NCI-H187 (cell line): Measurements from ENCODE around the gene KLHDC4.

Source experiments
- DNase-seq, 2 experiments: peaks; one replicate each; lab custom pipeline; 2025; lab: John Stamatoyannopoulos, UW

The KLHDC4 gene

DNA sequence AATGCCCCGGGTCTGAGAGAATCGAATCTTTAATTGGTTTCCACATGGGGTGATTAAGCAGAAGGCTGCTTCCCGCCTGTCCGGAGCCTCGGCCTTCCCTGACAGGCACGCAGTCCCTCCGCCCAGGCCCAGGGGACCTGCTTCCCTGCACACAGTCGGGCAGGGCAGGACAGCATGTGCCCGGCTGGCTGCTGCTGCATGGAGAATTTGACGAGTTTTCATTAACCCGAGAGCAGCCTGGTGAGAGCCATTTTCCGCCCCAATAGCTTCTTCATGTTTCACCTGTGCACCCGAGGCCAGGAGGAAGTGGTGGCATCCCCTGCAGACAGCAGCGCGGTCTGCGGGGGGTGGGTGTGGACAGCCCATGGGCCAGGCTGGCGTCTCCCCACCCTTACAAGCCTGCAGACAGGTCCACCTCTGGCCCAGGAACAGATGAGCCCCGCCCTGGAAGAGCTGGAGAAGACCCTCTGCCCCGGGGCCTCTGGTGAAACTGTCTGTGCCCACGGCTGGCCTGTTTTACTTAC is 67.0 kb downstream of the KLHDC4 start:
- no peak for DNase-seq

DNA sequence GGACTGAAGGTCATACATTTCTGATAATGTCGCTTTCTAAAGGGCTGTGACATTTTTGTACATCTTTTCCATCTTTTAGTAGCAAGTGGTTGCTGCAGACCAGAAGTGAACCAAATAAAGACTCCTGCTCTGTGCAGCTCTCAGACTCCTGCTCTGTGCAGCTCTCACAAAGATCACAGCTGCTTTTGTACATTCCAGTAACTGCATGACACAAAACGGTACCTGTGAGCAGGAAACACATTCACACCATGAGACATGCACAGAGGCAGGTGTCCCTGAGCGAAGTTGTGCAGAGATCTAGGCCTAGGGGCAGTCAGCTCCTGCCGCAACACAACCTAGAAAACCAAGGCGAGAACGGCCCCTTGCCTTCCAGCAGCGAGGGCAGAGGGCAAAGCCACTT is 67.5 kb downstream of the KLHDC4 start:
- no peak for DNase-seq

DNA sequence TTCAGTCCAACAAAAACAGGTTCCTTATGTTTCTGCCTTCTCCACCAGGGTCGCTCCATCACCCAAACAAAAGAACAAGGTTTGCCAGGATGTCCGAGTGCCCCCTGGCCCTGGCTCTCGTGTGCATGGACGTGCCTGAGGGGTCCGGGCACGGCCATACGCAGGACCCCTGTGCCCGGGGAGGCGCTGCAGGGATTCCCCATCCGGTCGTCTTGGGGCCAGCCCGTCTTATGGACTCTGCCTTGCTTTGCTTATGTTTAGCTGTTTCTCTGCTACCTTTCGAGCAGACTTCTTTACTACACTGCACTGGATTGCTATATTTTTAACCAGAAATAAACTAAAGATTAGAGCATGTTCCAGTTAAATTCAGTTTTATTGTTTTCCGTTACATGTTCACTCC is 68.0 kb downstream of the KLHDC4 start:
- no peak for DNase-seq

DNA sequence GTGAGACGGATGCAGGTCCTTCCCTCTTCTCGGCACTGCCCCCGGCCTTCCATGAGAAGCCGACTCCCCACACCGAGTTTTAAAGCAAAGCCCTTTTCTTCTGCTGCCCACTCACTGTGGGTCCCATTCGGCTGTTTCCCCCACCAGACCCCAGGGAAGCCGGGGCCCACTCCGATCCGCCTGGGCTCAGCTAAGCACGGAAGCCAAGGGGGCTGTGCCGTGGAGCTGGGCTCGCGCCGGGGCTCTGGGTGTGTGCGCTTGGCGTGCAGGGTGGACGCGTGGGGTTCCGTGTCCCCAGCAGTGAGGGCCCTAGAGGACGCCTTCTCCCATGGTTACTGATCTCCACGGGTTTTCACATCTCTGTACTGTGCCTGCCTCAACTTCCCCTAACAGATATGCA is 68.5 kb downstream of the KLHDC4 start:
- no peak for DNase-seq

GRCh38 chr16:87696726-87697125 is 69.1 kb downstream of the KLHDC4 start:
- DNase-seq = no peak

- no peak for DNase-seq
These were observed 70.3 kb downstream of the KLHDC4 start for GRCh38 chr16:87695534-87695933.

- no peak for DNase-seq
These were observed 71.2 kb downstream of the KLHDC4 start for GRCh38 chr16:87694441-87695125.

DNA sequence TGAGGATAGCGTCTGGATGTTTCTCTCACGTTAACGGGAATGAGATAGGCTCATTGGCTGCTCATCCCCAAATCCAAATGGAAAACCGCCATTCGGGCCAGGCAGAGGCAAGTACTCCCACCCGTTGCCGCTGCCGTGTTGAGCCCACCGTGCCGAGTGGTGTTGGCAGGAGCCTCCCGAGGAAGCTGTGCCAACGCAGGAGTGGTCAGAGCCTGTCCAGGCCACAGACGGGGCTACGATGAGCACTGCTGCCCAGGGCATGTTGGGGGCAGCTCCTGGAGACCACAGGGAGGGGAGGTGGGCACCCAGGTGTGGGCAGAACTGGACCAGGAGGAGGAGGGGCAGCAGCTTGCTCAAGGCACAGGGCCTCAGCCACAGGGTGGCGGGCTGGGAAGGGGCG is 72.0 kb downstream of the KLHDC4 start:
- DNase-seq = no peak

GRCh38 chr16:87692756-87693155 is 73.0 kb downstream of the KLHDC4 start:
- no peak for DNase-seq

GRCh38 chr16:87692176-87692575 is 73.6 kb downstream of the KLHDC4 start:
- DNase-seq = no peak

DNA sequence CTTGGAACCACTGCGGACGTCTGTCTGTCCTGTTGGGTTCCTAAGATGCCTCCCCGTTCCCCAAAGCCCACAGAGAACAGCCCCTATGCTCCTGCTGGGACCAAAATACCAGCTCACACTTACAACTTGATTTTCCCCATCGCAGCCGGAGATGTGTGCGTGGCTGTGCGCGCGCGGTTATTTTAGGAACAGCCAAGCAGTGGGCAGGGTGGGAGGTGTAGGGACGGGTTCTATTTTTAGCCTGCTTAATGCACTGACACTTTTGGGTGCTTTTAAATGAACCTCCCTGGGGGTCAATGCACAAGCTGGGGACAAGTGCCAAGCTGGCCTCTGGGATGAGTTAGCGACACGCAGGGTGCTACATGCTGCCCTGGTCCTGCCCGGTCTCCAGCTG is 74.1 kb downstream of the KLHDC4 start:
- no peak for DNase-seq

DNA sequence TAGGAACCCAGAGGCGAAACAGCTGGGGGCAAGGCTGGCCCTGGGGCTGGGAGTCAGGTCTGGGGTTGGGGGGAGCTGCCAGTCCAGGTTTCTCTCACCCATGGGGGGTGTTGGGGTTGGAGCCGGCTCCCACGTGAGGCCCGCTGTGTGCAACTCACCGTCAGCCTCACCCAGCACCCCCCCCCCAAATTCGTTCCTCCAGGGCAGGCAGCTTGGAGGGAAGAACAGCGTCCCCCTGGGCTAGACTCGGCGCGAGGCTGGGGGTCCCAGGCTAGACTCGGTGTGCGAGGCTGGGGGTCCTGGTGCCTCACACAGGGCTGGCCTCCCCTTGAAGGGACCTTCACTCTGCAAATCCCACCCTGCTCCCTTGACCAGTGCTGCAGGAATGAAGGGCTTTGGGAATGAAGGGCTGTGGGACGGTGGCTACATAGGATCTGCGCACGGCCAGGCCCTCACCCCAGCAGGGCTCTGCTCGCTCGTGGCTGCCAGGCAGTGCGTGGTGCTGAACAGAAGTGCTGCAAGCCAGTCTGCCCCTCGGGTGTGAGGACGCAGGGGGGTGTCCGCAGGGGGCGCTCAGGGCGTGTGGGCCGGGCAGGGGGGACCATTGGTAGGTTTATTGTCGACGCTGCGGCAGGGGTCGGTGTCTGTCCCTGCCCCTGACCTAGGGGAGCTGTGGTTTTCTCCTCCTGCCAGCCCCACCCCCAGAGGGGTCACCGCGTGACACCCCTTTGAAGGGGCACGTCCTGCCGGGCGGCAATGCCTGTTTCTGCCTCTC is 74.7 kb downstream of the KLHDC4 start:
- no peak for DNase-seq

GRCh38 chr16:87689956-87690465 is 75.8 kb downstream of the KLHDC4 start:
- DNase-seq = no peak

DNA sequence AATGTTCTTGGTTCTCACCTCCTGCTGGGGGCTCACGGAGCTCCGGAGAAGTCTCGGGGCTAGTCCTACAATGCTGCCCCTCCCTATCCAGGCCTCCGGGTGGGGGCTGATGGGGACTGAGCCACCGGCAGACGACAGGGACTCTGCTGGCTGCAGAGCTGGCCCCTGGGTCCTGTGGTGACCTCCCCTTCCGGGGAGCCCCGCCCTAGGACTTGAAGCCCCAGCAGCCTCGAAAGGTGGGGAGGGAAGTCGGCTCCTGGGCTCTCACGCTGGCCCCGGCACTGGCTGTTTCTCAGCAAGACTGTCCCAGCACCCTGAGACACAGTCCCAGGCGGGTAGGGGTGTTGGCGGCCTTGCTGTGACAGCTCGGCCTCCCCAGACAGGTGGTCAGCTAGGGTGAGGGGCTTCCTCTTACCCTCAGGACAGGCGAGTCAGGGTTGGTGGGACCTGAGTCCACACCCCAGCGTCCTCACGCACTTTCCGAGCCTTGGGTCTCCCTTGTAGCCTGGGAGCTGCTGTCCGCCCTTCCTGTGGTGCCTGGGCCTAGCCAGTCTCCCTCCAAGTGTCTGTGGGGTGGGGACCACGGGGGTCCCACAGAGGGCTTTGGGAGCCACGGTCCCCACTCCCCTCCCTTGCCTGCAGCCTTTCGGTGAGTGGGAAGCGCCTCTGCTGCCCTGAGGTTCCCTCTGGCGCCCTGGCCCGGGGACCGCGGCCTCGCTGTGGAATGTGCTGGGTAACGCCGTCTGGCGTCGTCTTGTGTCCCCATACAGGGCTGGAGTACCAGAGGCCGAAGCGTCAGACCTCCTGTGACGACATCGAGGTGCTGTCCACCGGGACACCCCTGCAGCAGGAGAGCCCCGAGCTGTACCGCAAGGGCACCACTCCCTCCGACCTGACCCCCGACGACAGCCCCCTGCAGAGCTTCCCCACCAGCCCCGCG is 76.6 kb downstream of the KLHDC4 start:
- no peak for DNase-seq

DNA sequence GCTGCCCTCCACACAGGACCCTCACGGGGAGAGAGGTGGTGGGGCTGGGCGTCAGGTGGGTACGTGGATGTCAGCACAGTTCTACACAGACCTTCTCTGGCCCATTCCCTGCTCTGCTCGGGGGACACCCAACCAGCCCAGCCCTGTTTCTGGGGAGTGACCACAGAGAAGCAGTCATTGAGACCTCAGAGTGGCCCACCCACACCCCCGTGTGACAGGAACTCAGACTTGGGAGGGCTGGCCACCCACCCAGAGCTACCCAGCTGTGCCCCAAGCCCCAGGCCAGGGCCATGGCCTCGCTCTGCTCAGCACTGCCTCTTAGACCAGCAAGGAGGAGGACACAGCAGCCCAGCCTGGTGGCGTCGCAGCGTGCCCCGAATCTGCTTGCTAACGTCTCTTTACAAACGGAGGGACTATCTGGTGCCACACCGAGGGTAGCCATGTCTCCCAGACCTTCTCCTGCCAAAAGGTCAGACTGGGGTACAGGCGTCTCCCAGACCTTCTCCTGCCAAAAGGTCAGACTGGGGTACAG is 77.7 kb downstream of the KLHDC4 start:
- no peak for DNase-seq

DNA sequence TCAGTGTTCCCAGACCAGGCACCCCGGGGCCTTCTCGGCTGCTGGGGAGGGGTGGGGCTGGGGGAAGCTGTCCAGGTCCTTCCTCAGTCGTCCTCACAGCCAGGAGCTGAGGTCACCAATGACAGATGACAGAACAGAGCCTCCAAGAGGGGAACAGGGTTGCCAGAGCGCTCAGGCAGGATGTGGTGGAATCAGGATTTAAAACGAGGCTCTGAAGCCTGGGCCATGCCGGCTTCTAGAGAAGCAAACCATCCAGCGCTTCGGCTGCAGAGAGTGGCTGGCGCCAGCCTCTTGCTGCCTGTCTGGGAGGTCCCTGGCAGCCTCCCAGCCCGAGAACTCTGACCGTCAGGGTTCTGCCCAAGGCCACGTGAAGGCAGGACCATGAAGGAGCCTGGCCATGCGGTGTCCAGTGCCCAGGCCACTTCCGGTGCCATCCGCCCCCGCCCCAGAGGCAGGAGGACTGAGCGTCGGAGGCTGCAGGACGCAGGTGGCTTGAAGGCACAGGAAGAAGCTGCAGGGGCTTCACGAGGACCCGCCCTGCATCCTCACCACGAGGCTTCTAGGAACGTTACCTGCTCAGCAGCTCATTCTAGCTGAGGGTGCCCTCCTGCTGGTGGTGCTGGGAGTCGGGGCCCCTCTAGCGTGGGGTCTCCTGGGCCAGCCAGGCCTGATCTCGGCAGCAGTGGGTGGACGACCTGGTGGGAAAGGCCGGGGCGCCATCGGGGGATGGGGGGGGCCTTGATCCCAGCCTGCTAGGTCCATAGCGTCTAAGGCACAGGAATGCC is 78.5 kb downstream of the KLHDC4 start:
- no peak for DNase-seq

DNA sequence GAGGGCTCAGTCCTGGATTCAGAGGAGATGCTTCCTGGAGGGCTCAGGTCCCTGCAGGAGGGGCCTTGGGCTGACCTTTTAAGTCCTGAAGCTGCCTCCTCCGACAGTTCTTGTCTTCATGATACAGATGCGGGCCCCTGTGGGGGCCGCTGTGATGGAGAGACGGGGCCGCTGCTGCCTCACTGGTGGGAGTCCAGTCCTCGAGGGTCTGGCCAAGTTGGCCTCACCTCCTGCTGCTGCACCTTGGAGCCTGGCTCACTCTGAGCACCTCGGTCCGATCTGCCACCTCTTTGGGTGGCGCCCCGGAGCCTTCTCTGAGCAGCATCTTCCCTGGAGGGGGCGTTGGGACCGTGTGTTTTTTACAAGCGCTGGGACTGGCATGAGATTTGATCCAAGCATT is 79.1 kb downstream of the KLHDC4 start:
- no peak for DNase-seq

GRCh38 chr16:87685766-87686165 is 80.0 kb downstream of the KLHDC4 start:
- DNase-seq = no peak

DNA sequence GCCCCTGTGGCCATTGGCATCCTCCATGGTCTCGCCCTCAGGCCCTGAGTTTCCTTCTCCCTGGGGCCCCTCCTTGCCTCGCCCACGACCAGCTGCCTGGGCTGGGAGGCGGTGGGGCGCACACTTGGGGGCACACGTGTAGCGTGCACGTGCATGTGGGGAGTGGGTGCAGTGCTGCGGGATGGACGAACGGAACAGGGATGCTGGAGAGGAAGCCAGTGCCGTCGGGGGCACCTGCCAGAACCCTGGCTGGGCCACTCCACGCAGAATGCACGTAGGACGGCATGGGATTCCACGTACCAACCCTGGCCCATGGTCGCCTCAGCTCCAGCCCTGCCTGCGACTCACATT is 80.4 kb downstream of the KLHDC4 start:
- no peak for DNase-seq

DNA sequence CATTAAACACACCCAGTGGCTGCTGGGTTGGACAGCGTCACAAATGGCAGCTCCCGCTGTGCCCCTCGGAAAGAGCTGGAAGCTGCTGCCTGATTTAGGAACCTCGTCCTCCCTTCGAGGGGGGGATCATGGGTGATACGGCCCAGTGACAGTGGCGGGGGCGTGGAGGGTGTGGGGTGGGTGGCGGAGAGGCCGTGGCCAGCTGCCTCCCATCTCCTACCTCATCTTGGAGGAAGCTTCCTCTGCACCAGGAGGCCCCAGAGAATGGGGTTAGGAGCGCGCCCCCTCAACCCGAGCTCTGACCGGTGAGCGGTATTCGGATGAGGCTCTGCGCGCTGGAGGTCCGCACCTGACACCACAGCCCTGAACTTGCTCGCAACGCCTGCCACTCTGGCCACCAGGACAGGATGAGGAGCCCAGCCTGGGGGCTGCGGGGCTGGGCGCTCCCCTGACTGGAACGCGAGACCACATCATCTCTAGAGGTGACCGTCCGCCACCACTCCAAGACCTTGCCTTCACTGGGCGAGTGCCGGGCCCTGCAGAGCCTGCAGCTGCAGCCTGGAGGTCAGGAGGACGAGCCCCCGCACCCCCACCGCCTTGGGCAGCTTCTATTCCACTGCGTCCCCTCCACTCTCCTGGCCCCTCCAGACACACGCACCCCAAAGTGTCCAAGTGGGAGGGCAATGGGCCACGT is 80.9 kb downstream of the KLHDC4 start:
- DNase-seq = no peak
